GM19467 (cell line): ENCODE data around the gene BLNK.

ENCODE experiments used
- ATAC-seq: cut with Tn5 transposase; IDR thresholded peaks from one replicate; pipeline ENCODE4 v1.9.1; 2021; ENCODE audit warnings: mild to moderate bottlenecking, moderate library complexity; ENCODE audit not compliant: unreplicated experiment

BLNK gene

DNA sequence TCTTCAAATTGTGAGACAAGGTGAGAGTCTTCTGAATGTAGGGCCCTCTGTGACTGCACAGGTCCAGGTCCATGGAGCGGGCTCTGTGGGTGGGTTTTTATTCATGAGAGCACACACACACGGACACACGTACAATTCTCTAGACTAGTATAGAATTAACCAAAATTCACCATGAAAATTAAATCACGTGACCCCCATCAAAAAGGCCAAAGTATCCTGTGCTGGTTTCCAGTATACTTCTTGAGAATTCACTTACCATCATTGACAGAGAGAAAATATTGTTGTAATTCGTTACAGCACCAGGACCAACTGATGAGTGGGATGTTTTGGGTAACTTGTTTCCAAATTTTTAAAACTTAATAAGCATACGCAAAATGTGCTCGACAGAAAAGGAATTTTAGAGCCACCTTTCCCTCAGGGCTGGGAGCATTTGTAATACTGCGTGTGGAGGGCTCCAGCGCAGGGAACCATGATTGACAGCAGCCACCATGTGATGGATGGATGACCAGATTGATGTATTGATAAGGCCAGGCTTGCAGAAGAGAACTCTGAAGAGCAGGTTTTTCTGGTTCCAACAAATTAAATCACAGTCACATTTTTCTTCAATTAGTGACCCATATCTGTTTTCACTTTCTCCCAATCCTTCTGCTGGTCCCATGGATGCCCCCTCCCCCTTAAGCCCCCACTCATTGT lies 18.0 kb upstream of the BLNK start:
- ATAC-seq = no peak

DNA sequence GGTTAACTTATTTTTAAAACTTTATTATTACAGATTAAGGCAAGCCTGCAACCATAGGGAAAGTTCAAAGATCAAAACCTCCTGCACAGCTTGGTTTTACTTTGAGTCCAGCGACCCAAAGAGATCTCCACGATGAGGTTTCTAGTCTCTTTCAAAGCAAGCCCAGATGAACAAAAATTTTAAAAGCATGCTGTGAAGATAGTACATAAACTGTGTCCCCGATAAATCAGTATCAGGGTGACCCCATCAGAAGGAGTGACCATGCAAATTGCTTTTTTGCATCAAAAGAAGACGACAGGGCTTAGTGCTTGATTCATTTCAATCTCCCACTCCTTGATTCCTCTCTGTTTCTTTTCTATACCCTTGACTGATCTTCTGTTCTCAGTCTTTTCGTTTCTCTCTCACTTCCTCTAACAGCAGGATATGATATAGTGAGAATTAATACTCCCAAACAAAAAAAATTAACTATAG lies 16.8 kb upstream of the BLNK start:
- ATAC-seq = peak; percentile 52

DNA sequence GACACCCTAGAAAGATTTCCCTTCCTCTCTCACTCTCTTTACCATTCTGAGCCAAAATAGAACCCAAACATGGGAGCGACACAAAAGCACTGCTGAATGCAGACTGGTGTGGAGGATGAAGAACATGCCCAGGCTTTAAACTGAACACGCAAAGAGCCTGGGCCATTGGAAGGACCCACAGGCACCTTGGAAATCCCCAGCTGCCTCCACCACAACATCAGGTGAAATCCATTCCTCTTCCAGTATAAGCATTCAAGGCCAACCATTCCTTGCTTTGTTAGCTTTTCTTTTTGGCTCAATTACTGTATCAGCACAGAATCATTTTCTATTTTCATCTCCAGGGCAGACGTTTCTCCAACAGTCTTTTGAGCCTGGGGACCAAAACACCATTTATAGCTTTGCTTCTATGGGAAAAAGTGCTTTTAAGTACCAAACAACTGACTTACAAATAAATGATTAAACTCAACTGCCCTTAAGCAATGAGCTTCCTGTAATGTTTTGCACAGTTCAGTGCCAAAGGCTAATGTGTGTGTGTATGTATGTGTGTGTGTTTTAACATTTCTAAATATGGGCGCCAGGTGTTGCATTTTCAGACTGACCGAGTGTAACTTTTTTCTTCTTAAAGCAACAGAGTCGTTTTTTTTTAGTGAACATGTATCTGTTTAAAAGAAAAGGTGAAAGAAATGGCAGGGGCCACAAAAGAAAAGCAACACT lies 16.2 kb upstream of the BLNK start:
- peak; percentile 60 for ATAC-seq

DNA sequence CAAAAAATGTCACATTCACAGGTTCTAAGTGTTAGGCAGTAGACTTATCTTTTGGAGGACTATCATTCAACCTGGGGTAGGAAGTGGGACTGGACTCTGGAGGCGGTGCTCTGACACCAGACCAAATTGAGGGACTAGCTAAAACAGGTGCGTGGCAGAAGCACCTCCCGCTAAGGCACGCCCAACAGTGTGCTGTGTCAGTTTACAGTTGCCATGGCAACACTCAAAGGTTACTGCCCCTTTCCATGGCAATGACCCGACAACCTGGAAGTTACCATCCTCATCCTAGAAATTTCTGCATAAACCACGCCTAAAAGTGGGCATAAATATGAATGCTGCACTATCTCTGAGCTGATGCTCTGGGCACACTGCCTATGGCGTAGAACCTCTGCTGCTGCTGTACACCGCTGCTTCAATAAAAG lies 14.0 kb upstream of the BLNK start:
- no peak for ATAC-seq

DNA sequence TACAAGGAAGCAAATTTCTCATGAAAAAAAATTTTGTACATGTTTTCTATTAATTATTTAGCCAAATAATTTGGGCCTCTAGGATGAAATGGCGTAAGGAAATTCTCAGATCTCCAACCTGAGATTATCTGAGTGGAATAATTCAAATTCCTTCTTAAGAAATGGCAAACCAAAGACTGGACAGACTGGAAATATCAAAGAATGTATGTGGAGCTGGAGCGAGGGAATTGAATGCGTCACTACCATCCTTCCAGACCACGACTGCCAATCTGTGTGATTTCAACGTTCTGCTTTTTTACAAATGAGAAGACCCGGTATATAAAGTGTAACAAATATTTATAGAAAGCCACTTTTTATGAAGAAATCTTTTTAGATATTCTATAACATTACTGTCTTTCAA lies 12.4 kb upstream of the BLNK start:
- ATAC-seq = no peak

DNA sequence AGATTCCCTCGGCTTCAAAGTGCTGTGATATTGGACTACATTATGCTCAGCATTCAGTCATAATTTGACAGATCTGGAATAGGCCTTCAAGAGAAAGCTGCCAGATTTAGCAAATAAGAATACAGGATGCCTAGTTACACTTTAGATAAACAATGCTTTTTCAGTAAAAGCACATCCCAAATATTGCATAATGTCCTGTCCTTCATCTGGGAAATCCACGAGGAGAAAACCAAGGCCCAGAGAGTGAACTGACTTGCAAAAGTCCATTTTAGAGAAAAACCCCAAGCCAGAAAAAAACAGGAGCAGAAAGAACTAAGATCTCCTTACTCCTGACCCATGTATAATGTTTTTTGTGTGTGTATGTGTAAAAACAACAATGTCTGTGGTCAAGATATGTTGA lies 12.0 kb upstream of the BLNK start:
- ATAC-seq = no peak

DNA sequence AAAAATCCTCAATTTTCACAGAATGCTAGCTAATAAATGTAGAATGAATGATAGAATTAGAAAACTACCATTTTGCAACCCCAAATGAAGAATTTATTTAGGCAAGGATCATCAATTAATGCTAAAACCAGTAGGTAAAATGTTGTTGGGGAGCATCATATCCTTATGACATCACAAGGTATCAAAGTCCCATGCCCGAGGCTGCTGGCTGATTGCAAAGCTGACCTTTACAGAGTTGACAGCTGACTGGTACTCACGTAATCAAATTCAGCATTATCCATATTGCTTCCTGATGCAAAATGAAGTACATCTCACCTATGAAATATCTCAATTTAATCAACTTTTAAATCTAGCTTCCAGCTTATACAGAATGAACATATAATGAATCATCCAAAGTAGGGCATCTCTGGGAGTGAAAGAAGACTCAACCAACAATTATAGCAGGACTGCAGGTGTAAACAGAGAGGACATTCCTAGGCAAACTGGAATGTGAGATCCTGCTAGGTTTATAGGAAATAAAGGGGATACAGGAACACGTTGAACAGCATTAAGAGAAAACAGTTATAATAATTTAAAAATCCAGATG lies 10.2 kb upstream of the BLNK start:
- no peak for ATAC-seq

DNA sequence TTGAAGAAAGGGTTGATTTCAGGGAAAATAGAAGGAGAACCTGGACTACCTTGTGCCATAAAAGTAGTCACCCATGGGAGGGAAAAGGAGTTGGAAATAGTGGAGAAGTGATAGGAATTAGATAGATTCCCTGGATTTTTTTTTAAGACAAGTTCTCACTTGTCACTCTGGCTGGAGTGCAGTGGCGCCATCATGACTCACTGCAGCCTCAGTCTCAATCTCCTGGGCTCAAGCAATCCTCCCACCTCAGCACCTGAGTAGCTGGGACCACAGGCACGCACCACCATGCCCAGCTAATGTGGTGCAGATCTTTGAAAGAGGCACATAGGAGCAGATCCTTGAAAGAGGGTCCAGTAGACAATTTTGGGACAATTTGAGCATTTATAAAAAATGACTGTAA lies 9.5 kb upstream of the BLNK start:
- no peak for ATAC-seq

DNA sequence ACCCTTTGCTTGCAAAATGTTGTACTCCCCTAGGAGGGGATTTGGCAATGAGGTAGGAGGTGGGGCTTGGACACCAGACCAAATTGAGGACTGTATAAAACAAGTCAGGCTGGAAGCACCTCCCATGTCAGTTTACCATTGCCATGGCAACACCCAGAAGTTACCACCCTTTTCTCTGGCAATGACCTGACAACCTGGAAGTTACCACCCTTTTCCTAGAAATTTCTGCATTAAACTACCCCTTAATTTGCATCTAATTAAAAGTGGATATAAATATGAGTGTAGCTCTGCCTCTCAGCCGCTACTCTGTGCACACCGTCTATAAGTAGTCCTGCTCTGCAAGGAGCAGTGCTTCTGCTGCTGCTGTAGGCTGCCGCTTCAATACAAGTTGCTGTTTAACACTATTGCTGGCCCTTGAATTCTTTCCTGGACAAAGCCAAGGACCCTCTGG lies 7.8 kb upstream of the BLNK start:
- no peak for ATAC-seq

DNA sequence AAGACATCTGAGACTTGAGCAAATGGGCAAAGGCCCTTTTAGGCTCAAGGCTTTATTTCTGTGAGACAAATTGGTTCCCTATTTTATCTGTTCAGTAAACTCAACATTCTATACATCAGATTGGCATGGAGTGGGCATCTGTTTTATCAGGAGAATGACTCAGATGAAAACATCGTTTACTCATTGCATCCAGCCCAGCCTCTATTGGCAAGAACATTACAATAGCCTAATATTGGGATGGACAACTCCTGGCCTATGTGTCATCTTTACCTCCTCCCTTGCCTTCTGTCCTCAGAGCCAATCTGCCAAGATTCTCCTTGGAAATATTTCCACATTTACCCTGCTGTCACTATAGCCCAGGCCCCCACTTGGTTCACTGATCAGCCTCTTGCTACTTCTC lies 5.5 kb upstream of the BLNK start:
- ATAC-seq = no peak

DNA sequence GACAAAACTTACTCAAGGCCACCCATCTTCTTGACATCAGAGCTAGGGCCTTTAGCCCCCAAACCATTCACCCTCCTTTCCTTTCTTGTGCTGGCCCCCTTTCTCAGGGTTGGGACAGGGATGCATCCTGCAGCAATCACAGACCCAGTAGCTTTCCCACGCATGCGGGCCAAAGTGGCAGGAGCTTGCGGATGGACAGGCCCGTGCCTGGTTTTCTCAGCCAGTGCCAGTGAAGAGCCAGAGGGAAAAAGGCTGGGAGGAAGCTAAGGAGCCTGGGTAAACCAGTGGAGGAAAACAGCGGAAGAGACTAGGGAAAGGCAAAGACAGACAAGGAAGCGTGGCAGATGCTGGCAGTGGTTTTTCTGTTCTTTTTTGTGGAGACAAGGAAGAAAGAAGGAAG lies 5.1 kb upstream of the BLNK start:
- no peak for ATAC-seq

DNA sequence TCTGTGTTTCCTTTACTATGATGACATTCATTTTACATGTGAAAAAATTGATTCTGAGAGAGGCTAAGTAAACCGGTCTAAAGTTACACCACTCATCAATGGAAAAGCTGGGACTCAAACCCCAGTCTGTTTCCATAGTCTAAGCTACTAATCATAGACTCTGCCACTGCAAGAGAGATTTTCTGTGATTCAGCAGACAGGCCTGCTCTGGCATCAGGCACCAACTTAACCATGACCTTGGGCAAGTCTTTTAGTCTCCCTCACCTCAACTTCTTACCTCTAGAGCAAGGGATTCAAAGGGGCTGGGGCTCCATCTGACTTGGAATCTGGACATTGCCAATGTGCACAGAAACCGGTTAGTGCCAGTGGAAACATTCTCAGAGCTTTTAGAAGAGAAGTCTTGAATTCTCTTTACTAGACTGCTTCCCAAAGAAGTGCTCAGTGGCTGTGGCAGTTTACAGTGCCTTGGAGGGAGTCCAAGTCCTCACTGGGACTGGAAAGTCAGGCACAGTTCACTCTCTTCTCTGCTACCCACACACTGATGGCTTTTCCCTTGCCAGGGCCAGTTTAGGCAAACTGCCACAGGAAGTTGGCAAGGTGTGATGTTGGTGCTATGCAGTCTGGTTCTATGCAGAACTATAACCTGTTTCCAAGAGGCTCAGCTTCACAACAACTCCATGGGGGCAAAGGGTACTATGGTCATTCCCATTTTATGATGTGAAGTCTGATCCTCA lies 4.5 kb upstream of the BLNK start:
- no peak for ATAC-seq

DNA sequence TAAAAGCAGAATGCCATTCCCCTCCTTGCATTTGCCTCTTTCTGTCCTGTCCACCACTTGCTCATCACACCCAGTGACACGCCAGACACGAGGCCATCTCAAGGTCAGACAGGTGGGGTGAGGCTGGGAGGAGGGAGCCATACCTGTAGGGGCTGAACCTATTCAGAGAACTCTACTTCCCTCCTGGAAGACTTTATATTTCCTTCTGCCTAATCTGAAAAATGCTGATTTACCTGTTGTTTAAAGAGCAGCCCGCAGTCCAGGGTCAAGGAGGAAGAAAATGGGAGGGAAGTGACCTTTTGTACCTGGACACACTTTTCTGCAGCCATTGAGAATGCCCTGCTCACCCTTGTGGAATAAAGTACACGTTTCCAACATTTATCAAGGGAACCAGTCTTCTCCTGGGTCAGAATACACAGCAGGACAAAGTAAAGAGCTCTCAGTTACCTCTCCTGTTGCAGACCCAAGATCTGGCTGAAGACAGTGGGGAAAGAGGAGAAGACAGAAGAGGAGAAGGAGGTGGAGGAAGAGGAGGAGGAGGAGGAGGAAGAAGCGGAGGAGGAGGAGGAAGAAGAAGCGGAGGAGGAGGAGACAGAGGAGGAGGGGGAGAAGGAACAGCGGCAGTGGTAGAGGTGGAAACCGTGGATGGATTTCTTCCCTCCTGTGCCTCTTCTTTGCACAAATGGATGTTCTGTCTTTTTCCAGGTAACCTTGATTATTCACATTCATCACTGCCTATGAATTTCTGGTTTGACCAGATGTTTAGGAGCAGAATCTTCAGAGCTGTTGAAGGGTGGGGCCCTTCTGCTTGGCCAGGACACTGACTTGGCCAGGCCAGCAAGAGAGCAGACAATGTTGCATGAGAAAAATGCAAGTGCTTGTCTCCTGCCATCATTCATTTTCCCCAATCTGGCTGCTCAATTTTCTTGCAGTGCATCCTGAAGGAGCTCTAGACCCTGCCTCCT lies 1.2 kb upstream of the BLNK start:
- ATAC-seq = peak; percentile 0

DNA sequence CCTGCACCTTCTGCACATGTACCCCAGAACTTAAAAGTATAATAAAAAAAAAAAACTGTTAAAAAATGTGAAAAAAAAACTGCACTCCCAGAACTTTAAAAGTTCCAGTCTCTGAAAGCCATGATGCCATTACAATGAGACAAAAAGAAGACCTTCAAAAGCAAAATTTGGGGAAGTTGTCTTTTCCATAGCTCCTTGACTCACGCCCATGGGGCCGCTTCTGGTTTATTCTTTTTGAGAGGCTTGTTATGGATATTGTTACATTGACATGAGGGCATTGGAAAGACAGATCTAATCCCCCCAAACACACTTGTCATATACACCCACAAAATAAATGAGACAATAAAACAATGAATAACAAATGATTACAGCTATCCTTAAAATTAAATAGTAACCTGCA lies 798 bp downstream of the BLNK start:
- ATAC-seq = no peak

DNA sequence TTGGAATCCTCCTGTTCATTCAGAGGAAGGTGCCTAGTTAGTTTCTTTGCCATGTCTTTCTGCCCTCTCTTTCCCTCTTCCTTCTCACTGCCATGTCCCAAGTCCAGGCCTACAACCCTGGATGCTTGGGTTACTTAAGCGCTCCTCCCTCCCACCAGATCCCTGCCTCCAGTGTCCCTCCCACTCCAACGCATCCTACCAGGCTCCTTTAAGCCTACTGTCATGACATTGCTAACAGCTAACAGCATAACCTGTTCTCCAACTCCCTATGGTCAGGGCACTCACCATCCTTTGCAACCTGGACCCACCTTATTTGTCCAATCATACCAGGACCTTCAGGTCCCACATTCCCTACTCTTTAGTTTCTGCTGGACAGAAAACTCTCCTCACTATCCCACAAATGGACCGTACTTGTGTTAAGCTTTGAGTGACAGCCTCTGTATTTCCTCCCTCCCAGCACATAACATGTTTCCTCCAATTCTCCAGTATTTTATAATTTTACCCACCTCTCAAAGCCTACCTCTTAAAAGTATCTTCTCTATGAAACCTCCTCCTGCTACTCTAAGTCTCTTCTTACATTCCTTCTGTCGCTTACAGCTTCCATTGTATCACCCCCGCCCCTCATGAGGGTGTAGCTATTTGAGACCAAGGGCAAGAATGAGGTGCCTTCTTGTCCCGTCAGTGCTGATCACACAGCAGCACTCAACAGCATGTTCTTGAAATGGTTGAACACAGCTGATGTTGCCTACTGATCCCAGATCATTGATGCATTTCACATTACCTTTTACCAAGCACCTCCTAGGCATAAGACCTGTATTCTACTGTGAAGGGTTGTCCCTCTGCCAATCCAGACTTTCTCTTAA lies 1.7 kb downstream of the BLNK start:
- ATAC-seq = no peak

DNA sequence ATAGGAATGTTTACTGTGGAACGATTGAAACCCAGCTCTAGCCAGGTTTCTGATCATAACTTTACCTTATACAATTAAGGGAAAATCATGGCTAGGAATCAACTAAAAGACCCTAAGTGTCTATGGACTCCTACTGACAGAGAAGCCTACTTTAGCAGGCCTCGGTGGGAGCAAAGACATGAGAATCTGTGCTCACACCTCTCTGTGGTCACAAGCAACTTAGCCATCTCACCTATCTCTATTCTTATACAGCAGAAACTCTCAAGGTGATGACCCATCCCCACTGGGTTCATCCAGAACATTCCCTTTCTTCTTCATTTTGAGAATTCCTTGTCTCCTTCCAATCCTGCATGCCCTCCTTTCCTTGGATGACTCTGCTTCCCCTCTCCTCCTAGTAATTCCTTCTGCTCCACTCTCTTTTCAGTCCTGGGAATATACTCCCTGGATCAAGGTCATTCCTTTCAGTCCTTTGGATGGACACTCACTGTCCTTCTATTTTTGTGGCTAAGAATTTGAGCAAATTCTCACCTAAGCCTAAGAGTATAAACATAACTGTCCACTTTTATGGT lies 2.9 kb downstream of the BLNK start:
- ATAC-seq = no peak

DNA sequence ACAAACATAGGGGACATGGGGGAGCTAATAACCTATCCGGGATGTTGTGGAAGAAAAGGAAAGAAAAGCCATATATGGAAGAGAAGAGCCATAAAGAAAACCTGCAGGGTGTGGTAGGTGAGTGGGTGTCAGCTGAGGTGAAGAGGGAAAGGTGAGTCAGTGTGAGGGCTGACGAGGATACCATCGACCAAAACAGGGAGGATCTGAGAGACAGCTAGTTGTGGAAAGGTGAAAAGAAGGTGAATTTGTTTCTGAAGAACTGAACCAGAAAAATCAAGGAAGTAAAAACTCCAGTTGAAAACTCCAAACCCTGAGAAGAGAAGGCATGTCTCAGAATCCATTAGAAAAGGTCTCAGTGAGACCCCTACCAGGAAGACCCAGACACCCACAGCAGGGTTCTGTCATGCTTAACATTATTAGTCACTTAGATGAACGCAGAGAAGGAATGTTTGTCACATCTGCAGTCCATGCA lies 4.1 kb downstream of the BLNK start:
- no peak for ATAC-seq

DNA sequence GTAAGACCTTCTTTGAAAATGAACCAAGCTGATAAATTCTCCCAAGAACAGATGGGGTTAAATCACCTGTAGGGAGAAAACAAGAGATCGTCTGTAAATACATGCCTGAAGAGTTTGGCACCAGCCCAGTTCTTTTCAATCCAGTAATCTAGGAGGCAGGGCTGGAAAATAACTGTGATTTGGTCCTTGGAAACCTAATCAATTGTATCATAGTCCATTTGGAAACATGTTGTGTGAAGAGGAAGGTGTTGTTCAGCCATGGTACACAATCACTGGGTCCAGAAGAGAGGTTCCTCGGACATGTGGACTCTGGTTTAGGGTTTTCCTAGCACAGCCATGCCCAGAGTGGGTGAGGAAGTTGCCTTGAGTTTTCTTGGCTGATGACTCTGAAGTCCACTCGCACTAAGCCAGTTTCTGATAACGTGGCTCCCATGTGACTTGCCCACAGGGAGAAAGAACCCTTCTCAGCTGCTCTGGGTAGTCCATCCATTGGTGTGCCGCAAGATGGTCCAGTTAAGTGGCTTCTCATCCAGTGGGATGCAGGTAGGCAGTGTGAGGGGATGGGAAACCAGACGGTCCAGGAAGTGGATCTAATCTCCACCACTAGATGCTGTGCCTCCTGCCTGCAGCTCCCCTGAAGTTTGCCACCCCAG lies 5.1 kb downstream of the BLNK start:
- no peak for ATAC-seq
